HG03103 (cell line): ENCODE results near the gene DOCK6.
"Not testable (repeated sequence)": the region's sequence is repeated elsewhere in the genome, so short reads cannot be mapped to it uniquely, and the experiment has no call there.

Source experiments
- ATAC-seq: cut with Tn5 transposase; IDR thresholded peaks from one replicate; pipeline ENCODE4 v1.9.1; 2021; ENCODE audit warnings: low read depth; ENCODE audit not compliant: unreplicated experiment

Gene DOCK6

DNA sequence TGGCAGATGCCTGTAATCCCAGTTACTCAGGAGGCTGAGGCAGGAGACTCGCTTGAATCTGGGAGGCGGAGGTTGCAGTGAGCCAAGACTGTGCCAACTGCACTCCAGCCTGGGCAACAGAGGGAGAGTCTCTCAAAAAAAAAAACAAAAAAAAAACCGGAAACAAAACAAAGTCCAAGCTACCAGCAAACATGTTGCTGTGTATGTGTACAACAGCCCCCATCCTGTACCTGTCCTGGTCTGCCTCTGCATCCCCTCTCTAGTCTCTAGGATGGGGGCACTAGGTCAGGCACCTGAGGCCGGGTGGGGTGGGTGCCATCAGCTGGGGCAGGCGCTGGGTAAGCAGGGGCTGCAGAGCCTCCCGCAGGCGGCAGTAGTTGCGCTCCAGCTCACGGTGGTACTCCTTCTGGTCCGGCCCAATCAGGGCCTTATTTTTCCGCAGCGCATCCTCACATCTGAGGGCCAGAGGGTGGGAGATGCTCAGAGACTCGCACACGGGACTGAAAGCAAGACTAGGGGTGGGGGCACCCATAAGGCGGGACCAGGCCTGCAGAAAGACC, 62.2 kb downstream of the DOCK6 start:
- ATAC-seq: no peak

DNA sequence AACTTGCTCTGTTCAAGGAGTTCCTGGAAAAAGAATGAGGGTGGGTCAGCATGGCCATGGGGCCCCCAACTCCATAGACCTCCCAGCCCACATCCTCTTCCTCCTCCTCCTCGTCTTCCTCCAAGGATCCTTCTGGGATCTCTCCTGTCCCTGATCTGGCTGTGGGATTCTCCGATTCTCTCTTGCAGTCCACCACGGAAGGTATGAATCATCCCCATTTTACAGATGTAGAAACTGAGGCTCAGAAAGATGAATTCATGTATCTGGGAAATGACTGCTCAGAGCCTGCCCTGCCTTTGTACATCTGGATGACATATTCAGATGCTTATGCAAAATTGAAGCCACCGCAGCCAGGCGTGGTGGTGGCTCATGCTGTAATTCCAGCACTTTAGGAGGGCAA, 62.8 kb downstream of the DOCK6 start:
- ATAC-seq: no peak

DNA sequence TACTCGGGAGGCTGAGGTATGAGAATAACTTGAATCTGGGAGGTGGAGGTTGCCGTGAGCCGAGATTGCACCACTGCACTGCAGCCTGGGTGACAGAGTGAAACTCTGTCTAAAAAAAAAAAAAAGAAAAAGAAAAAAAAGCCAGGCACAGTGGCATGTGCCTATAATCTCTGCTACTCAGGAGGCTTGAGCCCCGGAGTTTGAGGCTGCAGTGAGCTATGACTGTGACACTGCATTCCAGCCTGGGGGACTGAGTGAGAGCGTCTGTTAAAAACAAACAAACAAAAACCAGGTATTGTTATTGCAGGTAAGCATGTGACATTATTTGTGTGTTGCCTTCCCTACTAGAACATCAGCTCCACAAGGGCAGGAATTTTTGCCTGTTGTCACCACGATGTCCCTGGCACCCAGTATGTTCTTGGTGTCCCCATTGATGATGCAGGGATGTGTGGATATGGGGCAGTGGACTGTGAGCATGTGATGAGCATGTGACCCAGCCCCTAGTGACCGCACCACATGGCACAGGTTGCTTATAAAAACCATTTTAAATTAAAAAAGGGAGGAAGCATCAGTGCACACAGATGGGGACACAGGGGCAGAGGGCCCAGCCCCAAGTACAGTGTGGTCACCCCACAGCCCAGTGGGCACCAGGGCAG, 63.4 kb downstream of the DOCK6 start:
- no peak for ATAC-seq

DNA sequence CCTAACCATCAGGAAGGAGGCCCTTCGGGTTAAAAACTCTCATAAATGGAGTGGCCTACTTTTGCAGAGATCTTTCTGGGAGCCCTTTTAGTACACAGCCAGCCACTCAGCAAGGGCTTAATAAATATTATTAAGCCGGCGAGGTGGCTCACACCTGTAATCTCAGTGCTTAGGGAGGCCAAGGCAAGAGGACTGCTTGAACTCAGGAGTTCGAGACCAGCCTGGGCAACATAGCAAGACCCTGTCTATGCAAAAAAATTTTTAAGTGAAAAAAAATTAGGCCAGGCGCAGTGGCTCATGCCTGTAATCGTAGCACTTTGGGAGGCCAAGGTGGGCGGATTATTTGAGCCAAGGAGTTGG, 64.2 kb downstream of the DOCK6 start:
- ATAC-seq: no peak

DNA sequence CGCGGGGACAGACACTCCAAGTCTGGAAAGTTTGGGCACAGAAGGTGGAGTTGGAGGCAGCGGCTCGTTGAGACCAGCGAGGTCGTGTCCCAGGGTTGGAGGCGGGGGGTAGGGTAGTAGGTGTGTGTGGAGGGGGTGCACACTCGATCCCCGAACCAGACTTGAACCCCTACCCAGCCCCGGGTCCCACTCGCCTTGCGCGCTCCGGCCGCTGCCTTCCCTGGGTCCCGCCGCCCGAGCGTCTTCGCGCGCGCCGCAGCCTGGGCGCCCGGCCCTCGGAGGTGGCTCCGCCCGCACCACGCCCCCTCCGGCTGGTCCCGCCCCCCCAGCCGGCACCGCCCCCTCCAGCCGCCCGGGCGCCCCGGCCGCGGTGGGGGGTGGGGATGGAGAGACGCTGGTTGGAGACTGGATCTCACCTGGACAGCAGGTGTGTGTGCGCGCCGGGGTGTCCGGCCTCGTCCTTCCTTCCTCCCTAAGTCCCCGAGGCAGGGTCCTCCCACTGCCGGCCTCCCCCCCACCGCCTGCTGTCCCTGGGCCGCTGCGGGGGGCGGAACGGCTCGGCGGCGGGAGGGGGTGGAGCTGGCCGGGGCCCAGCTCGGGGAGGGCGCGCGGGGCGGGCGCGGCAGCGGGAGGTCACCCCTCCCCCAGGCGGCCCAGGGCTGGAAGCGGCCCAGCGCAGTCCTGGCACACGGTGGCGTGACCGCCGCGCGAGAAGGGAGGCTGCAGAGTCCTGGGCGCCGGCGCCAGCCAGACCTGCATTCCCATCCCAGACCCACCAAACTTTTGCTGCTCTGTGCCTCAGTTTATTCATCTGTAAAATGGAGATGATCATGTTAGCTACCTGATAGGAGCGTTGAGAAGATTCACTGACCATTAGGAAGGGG, 64.8 kb downstream of the DOCK6 start, which contains the start of gene KANK2:
KANK2 (minus strand) TSS at position 255 of the 884 bp plus-strand sequence. CDS start 3,034 bp downstream, outside the sequence.
- ATAC-seq: peak; percentile 40

DNA sequence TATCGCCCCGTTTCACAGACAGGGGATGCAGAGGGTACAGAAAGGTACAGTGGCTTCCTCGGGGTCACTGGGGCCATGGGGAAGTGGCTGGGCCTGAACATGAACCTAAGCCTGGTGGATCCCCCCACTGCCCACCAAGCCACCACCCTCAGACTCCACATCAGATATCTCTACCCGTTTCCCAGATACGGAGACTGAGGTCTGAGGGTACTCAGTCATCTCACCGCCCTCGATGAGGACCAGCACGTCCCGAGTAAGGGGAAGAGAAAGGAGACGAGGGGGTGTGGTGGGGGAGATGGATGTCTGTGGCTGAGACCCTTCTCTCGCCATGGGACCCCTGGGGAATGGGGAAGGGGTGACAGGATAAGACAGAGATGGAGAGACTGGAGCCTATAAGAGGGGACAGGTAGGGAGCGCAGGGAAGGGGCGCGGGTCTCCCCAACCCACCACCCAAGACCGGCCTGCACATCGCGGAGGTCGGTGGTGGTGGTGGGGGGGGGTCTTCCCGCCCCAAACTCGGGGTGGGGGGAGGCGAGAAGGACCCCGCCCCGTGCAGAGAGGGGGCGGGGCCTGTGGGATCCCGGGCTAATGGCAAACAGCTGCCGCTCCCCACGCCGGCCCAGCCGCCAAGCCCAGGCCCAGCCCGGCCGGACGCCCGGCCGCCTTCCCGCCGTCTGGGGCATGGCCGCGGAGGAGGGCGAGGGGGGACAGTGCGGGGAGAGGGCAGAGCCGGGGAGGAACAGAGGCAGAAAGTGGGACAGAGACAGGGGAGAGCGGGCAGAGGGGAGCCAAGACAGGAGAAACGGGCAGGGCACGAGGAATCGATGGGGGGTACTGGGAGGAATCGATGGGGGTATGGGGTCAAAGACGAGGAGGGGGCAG, 65.7 kb downstream of the DOCK6 start:
- ATAC-seq: no peak

DNA sequence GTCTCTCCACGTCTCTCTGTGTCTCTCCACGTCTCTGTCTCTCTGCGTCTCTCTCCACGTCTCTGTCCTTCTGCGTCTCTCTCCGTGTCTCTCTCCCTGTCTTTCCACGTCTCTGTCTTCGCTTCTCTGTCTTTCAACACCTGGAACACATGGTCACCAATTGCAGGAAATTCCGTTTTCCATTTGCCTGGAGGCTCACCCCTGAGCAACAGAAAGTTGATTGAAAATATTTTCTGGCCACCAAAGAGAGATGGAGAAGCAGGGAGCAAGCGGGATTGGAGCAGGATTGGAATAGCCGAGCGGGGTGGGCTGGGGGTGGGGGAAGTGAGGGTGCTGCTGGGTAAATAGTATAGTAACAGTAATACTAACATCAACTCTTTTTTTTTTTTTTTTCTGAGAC, 66.6 kb downstream of the DOCK6 start:
- no peak for ATAC-seq

DNA sequence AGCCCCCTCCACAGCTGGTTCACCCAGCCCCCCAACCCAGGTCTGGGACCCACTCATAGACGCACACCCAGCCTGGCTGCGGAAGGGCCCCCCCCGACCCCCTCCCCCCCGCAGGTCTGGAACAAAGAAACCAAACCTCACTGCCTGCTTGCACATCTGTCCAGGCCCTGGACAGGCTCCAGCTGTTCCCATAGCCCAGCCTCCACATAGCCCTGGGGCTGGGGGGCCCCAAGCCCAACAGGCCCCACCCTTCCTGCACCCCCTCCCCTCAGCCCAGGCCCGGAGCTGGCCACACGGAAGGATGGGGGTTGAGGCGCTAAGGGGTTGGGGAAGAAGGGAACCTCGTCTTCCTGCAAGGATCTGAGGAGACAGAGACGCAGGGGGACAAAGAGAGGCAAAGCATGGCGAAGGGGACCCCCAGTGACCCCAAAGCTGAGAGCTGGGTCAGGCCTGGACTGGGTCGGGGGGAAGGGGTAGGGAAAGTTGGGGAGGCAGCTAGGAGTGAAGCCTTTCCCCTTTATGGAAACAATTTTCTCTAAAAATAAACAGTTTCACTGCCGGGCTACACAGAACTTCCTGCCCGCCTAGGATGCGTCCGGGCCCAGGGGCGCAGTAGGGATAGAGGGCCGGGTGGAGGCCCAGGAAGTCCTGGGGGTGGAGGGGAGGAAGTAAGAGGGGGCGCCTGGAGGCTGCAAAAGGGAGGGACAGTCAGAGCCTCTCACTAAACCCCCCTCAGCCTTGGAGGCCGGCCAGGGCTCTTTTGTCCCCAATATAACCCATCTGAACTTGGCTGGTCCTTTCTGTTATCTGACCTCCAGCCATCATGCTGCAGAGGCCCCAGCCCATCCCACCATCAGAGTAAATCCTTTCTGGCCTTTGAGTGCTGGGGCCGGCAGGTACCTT, 67.4 kb downstream of the DOCK6 start:
- ATAC-seq: no peak

DNA sequence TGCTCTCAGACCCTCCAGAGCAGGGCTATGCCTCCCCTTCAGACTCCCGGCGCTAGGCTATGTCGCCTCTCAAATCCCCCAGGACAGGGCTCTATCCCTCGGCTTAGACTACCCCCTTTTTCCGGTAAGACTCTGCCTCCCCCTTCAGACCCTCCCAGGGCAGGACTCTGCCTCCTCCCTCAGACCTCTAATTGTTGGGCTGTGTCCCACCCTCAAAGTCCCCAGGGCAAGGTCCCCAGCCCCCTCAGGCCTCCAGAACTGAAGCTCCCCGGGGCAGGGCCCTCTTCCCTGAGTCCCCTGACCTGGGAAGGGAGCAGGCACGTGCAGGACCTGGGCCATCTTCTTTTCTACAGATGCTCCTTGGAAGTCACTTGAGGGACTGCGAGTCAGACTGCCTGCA, 68.2 kb downstream of the DOCK6 start:
- no peak for ATAC-seq

DNA sequence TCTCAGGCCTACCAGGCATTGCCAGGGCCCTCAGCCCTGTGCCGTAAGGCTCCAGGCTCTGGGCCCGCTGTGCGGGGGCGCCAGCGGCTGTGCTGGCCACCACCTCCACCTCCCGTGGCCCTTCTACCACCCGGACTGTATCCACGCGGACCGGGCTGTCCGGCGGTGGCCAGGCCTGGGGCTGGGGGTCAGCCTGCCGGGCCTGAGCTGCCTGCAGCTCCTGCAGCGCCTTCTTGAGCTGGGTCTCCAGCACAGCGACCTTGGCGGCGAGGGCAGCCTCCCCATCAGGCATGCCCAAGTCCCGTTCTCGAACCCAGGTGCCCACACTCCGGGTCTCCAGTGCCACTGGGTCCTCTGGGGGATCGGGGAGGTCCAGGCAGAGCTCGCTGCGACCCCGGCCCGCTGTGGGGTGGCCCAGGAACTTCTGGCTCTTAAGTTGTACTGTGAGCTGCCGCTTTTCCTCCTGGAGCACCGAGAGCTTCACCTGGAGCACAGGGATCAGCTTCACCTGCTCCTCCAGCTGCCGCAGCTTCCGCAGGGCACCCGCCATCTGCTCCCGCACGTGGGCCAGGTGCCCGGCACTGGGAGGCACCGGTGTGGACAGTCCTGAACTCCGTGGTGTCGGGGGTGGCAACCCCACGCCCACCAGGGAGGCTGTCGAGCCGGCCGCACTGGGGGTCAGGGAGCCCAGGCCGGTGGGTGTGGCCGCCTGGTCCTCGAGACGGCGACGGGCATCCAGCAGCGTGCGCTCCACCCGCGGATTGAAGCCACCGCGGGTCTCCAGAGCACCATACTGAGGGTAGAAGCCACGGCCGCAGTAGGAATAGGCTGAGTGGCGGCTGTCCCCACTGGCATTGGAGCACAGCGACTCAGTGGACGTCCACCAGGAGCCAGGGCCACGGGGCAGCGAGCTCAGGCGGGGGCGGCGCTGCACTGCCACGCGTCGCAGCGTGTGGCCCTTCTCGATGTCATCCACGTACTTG, 69.1 kb downstream of the DOCK6 start:
- ATAC-seq: no peak

DNA sequence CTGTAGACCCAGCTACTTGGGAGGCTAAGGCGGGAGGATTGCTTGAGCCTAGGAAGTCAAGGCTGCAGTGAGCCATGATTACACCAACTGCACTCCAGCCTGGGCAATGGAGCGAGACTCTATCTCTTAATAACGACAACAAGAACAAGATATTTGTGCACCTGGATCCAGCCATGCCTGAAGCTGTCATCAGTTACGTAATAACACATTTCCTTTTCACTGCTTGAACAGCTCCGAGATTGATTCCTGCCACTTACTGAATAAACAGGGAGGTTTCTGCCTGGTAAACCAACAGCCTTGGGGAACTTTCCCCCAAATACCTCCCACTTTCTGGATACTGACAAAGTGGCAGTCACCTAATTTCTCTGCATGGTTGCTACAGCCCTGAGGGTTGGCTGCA, 70.4 kb downstream of the DOCK6 start:
- ATAC-seq: no peak

DNA sequence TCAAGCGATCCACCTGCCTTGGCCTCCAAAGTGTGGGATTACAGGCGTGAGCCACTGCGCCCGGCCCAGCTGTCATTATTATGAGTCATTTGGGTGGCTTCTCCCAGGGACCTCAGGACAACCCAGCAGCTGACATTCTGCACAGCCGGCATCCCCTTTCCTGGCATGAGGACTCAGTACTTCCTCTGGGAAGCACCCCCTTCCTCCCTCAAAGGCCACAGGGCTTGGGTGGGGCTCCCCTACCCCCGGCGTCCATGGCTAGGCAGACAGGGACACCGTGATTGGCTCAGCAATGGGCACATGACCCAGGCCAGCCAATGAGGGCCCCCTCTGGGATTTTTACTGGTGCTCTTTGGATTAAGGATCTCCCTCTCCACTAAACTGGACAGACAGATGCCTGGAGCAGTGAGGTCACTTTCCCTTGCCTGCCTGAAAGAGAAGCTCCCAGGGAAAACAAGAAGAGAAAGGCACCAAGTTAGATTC, 71.0 kb downstream of the DOCK6 start:
- ATAC-seq: no peak

DNA sequence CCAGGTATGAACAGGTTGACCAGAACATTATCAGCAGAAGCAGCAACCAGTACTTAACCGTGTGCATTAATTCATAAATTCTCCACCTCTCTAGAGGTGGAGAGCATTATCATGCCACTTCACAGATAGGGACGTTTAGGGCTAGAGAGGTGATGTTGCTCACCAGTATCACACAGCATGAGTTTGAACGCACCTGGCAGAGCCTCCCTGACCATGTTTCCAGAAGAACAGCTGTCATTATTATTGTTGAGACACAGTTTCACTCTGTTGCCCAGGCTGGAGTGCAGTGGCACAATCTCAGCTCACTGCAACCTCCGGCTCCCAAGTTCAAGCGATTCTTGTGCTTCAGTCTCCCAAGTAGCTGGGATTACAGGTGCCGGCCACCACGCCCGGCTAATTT, 71.8 kb downstream of the DOCK6 start:
- no peak for ATAC-seq

DNA sequence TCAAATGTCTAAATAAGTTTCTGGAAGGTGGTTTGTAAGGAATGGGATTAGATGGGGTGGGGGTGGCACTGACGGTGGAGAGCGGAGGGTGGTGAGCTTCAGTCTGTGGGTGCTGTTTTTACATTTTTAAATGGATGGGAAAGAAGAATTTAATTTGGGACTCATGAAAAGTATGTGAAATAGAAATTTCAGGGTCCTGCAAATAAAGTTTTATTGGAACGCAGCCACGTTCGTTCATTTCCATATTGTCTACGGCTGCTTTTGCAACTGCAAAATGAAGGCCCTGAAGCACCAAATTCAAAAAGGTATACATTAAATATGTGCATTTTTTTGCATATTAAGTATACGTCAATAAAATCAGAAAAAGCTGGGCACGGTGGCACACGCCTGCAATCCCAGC, 74.9 kb downstream of the DOCK6 start:
- ATAC-seq: no peak

DNA sequence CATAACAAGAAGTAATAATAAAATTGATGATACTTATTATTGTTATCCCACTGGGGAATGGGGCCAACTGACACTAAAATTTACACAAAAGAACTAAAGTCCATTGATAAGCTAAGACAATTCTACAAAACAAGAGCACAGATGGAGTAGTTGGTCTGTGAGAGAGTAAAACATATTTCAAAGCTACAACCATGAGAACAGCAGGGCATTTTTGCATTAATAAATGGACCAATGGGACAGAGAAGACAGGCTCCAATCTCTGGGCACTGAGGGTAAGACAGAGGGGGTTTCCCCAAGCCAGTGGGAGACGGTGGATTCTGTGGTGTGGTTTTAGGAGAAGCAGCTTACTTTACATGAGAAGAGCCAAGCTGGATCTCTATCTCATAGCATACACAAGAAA, 79.3 kb downstream of the DOCK6 start:
- no peak for ATAC-seq

DNA sequence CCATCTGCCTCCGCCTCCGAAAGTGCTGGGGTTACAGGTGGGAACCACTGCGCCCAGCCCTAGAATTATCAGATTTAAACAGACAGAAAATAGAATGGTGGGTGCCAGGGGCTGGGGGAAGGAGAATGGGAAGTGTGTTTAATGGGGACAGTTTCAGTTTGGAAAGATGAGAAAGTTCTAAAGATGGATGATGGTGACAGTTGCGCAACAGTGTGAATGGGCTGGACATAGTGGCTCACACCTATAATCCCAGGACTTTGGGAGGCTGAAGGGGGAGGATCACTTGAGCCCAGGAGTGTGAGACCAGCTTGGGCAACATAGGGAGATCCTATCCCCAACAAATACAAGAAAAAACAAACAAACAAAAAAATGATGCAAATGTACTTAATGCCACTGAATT, 80.8 kb downstream of the DOCK6 start:
- no peak for ATAC-seq

DNA sequence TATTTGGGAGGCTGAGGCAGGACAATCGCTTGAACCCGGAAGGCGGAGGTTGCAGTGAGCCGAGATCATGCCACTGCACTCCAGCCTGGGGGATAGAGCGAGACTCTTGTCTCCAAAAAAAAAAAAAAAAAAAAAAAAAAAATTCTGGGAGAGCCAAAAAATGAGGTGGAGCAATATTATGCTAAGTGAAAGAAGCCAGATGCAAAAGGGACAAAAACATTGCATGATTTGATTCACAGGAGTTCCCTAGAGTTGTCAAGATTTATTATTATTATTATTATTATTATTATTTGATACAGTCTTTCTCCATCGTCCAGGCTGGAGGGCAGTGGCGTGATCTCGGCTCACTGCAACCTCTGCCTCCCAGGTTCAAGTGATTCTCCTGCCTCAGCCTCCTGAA, 81.3 kb downstream of the DOCK6 start:
- not testable (repeated sequence) for ATAC-seq

DNA sequence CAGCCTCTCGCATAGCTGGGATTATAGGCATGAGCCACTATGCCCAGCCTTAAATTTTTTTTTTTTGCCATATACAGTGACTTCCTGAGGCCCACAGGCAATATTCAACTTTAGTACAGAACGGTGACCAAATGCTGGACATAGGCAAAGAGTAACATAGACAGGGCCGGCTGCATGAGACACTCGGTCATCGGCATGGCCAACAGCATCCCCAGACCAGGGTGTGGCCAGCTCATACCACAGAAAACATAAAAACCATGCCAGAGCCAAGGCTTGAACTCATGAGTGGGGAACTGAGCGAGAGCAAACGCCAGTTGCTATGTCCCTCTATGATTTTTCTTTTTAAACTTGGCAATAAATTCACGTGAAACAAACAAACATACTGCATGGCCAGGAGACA, 82.0 kb downstream of the DOCK6 start:
- no peak for ATAC-seq
